OCI-LY1 (cell line): ENCODE data around the gene CRYBG1.

Source experiments
- H2AFZ ChIP-seq: fragments of 200-600 bp; sonication (generic), shearing (Covaris generic); 2 replicates; pipeline ENCODE4 v1.6.0; 2014; ENCODE audit warnings: antibody characterized with exemption, mild to moderate bottlenecking, low read length
- H3F3A ChIP-seq: fragments of 200-600 bp; sonication (generic), shearing (Covaris generic); 2 replicates; pipeline ENCODE4 v1.6.0; 2014; ENCODE audit warnings: mild to moderate bottlenecking, antibody characterized with exemption, low read length, moderate library complexity; ENCODE audit not compliant: insufficient read depth
- H3K27ac ChIP-seq: fragments of 200-600 bp; sonication (generic); 2 replicates; pipeline ENCODE4 v1.5.1; 2014; ENCODE audit warnings: low read length, mixed run types, mild to moderate bottlenecking, low read depth; ENCODE audit not compliant: poor library complexity, severe bottlenecking
- H3K27me3 ChIP-seq: fragments of 200-600 bp; sonication (generic); 2 replicates; pipeline ENCODE4 v1.6.0; 2014; ENCODE audit warnings: antibody characterized with exemption, mild to moderate bottlenecking, low read length, moderate library complexity; ENCODE audit not compliant: insufficient read depth
- H3K36me3 ChIP-seq: fragments of 200-600 bp; sonication (generic); 2 replicates; pipeline ENCODE4 v1.6.1; 2014; ENCODE audit warnings: mild to moderate bottlenecking, antibody characterized with exemption, low read length, moderate library complexity, mixed read lengths; ENCODE audit not compliant: insufficient read depth
- H3K4me1 ChIP-seq: fragments of 200-600 bp; sonication (generic); 2 replicates; pipeline ENCODE4 v1.5.1; 2014; ENCODE audit warnings: mild to moderate bottlenecking, low read length, moderate library complexity; ENCODE audit not compliant: insufficient read depth, severe bottlenecking
- H3K4me2 ChIP-seq: fragments of 200-600 bp; sonication (generic), shearing (Covaris generic); 2 replicates; pipeline ENCODE4 v1.6.1; 2014; ENCODE audit warnings: low read length
- H3K4me3 ChIP-seq: fragments of 200-600 bp; sonication (generic); 2 replicates; pipeline ENCODE4 v1.5.1; 2014; ENCODE audit warnings: low read length, low read depth, mild to moderate bottlenecking, mixed read lengths; ENCODE audit not compliant: poor library complexity, severe bottlenecking
- H3K79me2 ChIP-seq: fragments of 200-600 bp; shearing (Covaris generic); 2 replicates; pipeline ENCODE4 v1.6.1; 2016; ENCODE audit warnings: mixed run types, low read length, mixed read lengths; ENCODE audit not compliant: insufficient read depth
- H3K9ac ChIP-seq: fragments of 200-600 bp; sonication (generic), shearing (Covaris generic); 2 replicates; pipeline ENCODE4 v1.6.1; 2014; ENCODE audit warnings: mild to moderate bottlenecking, low read length, mixed read lengths
- H3K9me2 ChIP-seq: fragments of 200-600 bp; sonication (generic), shearing (Covaris generic); 2 replicates; pipeline ENCODE4 v1.6.1; 2014; ENCODE audit warnings: low read depth, mild to moderate bottlenecking, low read length, mixed read lengths
- H3K9me3 ChIP-seq: fragments of 200-600 bp; shearing (Covaris generic); 2 replicates; pipeline ENCODE4 v1.6.1; 2014; ENCODE audit warnings: low read length, mixed read lengths
- H4K20me1 ChIP-seq: fragments of 200-600 bp; sonication (generic), shearing (Covaris generic); 2 replicates; pipeline ENCODE4 v1.6.0; 2016; ENCODE audit warnings: mild to moderate bottlenecking, low read length; ENCODE audit not compliant: insufficient read depth
- CTCF ChIP-seq: fragments of 200-600 bp; sonication (generic), shearing (Covaris generic); IDR thresholded peaks from 2 replicates; pipeline ENCODE4 v1.5.1; 2017; ENCODE audit warnings: mild to moderate bottlenecking, antibody characterized with exemption, low read length, moderate library complexity, mixed read lengths
- EZH2 ChIP-seq: fragments of 200-600 bp; sonication (generic), shearing (Covaris generic); IDR thresholded peaks from 2 replicates; pipeline ENCODE4 v1.8.0; 2017; ENCODE audit warnings: borderline replicate concordance, mixed run types, mild to moderate bottlenecking, antibody characterized with exemption, low read length, moderate library complexity, mixed read lengths

The CRYBG1 gene

GRCh38 chr6:106370639-106371038 is 10.1 kb downstream of the CRYBG1 start:
- Histone ChIP-seq H4K20me1 (no peaks in the 10 kb centered on the region), H3K9me2 (no peaks in the 10 kb centered on the region), H3K9me3 (no peaks in the 10 kb centered on the region), H2AFZ (no peak overlapping the region), H3K36me3 (no peaks in the 10 kb centered on the region), H3K4me3 (no peak overlapping the region), H3K9ac (no peak overlapping the region), H3K27ac (no peak overlapping the region), H3K79me2 (no peaks in the 10 kb centered on the region), H3K27me3 (no peaks in the 10 kb centered on the region), H3K4me2 (no peak overlapping the region), H3F3A (no peaks in the 10 kb centered on the region), H3K4me1 (no peaks in the 10 kb centered on the region)
- TF ChIP-seq EZH2 (no peak), CTCF (no peak)

GRCh38 chr6:106372838-106373501 is 12.5 kb downstream of the CRYBG1 start:
- Histone ChIP-seq H3K9me2 (no peaks in the 10 kb centered on the region), H3F3A (no peaks in the 10 kb centered on the region), H3K9me3 (no peaks in the 10 kb centered on the region), H3K4me1 (no peaks in the 10 kb centered on the region), H2AFZ (no peak overlapping the region), H3K4me3 (no peak overlapping the region), H4K20me1 (no peaks in the 10 kb centered on the region), H3K27ac (no peak overlapping the region), H3K36me3 (no peaks in the 10 kb centered on the region), H3K79me2 (no peaks in the 10 kb centered on the region), H3K4me2 (no peak overlapping the region), H3K9ac (no peak overlapping the region), H3K27me3 (no peaks in the 10 kb centered on the region)
- TF ChIP-seq EZH2 (no peak), CTCF (no peak)

DNA sequence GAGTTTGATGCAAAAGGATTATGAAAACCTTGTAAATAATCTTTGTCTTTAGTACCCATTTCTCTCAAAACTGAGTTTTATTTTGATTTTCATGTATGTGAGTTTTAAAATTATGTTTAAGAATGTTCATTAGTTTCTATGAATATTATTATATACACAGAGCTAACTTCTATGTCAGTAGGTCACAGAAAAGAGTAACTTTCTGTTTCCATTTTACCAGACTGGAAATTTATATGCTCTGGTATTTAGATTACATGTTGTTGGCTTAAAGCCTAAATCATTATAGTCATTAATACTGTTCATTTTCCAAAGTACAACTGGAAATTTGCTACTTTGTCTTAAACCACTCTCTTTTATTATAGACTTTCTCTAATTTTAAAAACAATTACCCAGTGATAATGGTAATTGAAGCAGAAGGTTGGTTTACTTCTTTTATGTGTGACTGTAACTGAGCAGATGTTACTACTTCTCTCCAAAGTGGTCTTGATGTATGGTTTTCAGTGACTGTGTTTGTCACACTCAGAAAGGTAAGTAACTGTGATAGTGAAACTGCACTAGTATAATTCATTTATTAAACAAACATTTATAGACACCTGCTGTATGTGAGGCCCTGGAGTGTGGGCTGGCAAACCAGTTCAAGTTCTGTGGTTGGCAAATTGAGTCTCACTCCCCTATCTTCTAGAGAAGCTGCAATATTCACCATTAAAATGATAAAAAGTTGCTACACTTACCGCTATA is 13.2 kb downstream of the CRYBG1 start:
- Histone ChIP-seq H3K4me3 (no peak overlapping the region), H3K9ac (no peak overlapping the region), H3K4me1 (no peaks in the 10 kb centered on the region), H3F3A (no peaks in the 10 kb centered on the region), H3K27me3 (no peaks in the 10 kb centered on the region), H2AFZ (no peak overlapping the region), H3K9me2 (no peaks in the 10 kb centered on the region), H3K27ac (no peak overlapping the region), H3K9me3 (no peaks in the 10 kb centered on the region), H3K79me2 (no peaks in the 10 kb centered on the region), H4K20me1 (no peaks in the 10 kb centered on the region), H3K4me2 (no peak overlapping the region), H3K36me3 (no peaks in the 10 kb centered on the region)
- TF ChIP-seq EZH2: no peak
- no peak for TF ChIP-seq CTCF
